TTC549 (cell line): ENCODE data around the gene SHISAL1.

Experiments used
- FAIRE-seq: peaks from 2 replicates; lab custom pipeline; 2012; peaks lifted over from hg19 to GRCh38; lab: Jason Lieb, UNC

Gene SHISAL1

DNA sequence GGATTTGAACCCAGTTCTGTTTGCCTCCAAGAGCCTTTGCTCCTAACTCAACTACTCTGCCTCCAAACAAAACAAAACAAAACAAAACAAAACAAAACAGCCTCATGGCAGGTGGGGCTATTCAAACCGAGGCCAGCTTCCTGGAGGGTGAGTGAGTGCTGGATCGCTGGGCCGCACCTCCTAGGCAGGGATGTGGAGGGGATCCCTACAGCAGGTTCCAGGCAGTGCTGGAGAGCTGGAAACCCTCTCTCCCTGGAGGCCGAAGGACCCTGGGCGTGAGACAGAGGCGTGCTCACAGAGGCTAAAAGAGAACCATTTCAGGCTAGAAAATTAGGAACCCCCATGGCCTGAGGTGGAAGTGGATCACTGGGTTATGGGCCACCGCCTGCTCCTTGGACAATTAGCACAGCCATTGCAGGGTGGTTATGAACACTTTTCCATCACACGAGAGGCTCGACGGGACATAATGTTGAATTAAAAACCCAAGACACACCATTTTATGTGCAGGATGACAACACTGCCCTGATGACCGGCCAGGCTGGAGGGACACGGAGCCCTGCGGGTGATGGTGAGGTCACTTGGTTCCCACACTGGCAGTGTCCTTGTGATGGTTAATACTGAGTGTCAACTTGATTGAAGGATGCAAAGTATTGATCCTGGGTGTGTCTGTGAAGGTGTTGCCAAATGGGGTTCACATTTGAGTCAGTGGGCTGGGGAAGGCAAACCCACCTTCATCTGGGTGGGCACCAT, 35.2 kb downstream of the SHISAL1 start:
- FAIRE-seq: no peak

DNA sequence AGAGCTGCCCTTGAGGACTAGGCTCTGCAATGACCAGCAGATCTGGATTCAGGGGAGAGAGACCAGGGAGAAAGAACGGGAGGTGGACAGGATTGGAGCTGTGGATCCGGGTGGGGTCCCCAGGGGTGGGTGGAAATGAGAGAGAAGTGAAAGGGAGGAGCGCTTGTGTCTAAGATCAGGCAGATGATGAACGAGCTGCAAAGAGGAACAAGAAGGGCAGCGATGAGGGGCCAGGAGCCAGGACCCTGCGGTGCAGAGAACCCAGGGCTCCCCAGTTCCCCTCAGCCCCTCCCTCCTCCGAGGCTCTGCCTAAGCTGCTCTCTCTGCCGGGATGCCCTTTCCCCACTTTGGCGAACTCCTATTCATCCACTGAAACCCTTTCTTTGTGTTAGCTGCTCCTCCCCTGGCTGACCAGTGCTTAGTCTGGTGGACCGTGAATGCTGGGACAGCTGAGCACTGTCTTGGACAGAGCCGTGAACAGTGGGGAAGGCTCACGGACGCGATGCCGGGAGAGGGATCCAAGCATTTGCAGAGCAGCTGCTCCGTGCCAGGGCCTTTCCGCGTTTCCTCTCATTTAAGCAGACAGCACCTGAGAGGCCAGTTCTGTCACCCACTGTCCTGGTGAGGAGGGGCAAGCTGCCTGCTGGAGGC, 35.9 kb downstream of the SHISAL1 start:
- FAIRE-seq: no peak

DNA sequence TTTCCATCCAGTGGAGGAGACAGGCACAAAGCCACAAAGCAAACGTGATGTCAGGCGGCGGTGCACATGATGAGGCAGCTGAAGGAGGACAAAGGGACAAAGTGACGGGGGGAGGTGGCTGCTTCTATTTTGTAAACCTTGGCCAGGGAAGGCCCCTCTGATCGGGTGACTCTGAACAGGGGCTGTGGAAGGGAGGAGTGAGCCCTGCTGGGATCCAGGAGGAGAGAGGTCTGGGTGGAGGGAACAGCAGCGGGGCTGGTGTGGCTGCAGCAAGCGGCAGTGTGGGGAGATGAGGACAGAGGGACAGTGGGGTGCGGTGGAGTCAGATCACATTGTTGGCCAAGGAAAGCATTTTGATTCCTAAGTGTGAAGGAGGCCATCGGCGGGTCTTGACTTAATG, 36.7 kb downstream of the SHISAL1 start:
- FAIRE-seq: no peak

DNA sequence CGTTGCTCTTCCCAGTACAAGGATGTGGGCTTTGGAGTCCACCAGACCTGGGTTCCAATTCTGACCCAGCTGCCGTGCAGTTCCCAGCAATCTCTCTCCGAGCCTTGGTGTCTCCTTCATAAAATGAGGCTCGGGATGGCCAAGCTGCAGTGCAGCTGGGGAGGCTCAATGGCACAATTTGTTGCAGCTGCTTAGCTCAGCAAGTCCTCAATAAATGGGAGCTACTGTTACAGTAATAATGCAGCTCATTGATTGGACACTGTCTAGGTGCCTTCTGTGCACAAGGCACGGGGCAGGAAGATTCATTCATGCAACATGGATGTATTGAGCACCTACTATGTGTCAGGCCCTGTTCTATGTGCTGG, 37.1 kb downstream of the SHISAL1 start:
- no peak for FAIRE-seq

GRCh38 chr22:44274918-44275630, 37.7 kb downstream of the SHISAL1 start:
- no peak for FAIRE-seq

- no peak for FAIRE-seq
Measured at GRCh38 chr22:44273175-44273574, 39.6 kb downstream of the SHISAL1 start.

DNA sequence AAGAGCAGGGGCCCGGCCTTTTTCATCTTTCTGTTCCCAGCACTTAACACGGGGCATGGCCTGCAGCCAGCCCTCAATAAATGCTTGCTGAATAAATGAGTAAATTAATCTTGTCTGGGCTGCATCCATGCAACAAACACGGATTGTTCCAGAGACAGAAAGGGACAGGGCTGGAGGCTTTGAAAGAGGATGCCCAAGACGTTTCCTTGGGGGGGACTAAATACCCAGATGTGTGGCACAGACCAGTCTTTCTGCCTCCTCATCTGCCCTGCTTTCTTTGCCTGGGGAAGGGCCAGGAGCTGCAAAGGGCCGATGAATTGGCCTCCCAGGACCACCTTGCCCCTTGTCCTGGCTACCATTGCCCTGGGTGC, 40.4 kb downstream of the SHISAL1 start:
- no peak for FAIRE-seq

DNA sequence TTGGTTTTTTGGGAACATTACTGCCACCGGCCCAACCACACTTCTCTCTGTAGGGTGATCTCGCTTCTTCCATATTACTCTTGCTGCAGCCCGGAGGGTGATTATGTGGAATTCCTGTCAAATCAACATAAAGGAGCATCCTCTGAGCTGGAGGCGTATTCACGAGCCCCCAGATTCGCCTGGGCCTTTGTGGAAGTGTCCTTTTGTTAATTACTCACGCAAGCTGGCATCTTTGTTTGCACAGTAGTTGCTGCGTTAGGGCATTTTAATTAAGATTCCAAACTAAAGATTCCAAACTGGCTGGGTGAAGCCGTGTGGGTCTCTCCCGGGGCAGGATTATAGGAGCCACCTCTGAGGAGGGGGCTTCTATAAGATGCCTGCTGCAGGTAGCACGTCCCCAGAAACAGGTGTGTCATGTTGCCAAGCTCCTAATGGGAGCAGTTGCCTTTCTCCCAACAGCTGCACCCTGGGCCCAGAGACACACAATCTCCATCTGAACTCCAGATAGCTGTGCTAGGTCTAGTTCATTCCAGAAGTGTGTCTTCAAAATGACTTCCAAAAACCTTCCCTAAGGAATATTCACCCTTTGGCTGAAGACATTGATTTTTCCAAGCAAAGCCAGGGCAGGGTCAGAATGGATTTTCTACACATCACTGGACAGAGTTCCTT, 40.9 kb downstream of the SHISAL1 start:
- no peak for FAIRE-seq

DNA sequence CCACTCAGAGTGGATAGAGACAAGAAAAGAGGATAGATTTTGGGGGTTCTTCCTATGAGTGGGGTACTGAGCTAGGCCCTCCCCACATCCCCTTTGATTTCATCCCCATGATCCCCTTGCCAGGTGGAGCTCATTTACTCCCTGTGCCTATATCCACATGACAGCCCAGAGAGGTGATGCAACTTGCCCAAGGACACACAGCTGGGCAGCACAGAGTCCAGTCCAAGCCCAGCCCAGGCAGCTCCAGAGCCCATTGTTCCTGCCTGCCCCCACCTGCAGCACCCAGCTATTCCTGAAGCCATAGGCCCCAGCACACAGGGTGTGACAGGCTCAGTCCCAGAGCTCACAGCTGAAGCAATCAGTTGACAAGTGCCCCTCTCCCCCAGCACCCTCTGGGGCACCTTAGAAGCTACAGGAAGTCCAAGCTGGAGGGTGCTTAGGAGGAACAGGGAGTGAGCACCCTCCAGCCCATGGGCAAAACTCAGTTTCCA, 41.7 kb downstream of the SHISAL1 start:
- FAIRE-seq: no peak

- no peak for FAIRE-seq
Measured at GRCh38 chr22:44270556-44270880, 42.2 kb downstream of the SHISAL1 start.

DNA sequence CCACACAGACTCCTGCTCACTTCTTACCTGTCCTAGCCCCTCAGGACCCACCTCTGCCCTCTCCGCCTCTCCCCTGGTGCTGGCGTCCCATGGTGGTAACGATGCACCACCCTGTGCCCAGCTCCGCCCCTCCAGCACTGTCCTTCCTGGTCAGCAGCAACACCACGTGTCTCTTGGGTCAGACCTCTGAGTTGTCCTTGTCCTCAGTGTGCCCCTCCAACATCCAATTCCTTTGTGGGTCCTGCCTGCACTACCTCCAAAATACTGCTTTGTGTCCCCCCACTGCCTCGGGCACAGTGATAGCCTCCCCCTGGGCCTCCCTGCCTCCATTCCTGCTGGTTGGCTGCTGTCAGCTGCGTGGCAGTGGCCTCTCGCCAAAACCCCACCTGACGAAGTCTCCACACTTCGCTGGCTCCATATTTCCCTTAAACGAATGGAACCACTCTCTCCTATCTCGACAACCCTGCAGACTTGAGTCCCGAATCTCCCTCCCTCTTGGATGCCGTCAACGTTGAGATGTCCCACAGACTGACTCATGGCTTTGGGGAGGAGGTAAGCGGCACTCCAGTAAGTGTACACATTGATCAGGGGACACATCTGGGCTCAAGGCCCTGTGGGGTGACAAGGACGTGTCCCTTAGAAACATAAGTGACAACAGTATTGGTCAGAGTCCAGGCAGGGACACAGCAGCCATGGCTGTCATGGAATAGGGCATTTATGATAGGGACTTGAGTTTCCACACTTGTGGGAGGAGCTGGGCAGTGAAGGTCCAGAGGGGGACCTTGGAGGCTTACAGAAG, 42.8 kb downstream of the SHISAL1 start:
- FAIRE-seq: no peak

GRCh38 chr22:44269117-44269498, 43.6 kb downstream of the SHISAL1 start:
- FAIRE-seq: no peak

DNA sequence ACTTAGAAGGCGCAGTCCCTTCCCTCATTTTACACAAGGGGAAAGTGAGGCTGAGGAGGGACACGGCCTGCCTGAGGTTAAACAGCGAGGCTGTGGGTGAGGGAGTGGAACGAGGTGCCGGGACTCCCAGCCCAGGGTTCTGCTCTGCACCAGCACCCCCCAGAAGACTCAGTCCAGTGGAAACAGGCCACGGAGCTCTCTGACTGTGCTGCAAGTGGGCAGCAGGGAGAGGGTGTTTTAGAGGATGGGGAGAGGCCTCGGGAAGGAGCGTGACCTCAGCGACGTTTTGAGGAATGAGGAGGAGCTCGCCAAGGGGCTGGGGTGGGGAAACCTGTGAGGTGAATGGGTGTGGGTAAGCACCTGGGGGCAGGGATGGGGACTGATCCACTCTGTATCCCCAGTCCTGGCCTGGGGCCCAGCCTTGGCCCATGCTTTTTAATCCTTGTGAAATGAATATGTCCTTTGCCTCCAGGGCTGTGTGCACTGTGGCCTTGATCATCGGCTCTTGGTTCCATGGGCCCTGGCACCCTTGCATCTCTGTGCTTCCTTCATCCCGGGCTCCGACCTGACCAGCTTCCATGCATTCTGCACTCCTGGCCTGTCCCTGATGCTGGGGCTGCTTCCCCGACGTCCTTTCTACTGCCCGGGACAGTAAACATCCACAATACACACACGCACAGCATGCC, 44.2 kb downstream of the SHISAL1 start:
- no peak for FAIRE-seq

DNA sequence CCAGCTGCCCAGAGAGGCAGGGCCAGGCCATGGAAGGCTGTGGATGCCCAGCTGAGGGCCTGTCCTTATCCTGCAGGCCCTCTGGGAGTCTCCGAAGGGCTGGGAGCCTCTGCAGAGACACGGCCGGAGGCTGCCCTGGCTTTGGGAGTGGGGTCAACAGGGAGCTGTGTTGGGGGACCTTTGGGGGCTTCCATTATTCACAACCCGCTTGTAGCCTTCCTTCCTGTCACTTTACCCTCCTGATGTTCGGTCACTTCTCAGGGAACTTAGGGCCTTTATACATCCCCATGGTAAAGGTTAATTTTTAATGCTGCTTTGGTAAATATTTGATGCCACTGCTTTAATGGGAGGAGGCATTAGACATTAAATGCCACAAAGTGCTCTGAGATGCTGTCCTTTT, 44.9 kb downstream of the SHISAL1 start:
- FAIRE-seq: no peak

DNA sequence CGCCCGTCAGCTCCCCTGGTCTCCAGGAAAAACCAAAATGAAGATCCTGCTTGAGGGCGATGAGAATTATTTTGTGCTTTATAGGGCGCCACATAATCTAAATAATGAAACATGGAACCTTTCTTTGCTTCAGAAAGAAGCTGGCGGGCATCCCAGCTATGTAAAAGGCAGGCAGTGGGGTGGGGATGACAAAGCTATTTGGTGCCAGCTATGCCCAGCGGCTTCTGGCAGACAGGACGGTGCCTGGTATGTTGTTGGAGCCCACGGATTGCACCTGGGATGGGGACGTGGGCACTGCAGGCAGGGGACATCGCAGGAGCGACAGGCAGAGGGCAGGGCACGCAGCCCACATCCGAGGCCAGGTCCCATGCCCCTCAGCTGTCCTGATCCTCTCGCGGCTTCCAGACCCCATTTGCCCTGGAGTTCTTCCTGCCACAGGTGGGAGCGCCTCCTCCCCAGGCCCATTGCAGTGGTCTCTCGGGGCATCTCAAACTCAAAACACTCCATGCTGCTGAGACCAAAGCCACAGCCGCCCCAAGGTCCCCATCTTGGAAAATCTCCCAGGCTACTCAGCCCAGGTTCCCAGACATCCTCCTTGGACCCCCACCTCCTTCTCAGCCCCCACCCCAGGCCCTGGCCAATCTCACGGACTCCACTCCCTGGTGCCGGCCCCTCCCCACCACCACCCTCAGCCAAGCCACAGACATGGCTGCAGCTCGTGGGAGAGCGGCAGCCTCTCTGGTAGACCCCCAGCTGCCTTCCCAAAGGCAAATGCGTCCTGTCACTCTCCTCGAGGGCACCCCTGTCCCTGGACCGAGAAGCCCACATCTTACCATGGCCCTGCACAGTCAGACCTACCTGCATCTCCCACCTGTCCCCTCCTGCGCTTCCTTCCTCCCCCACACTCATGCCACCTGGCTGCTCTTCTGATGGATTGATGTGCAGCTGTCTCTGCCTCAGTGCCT, 45.7 kb downstream of the SHISAL1 start:
- no peak for FAIRE-seq

- no peak for FAIRE-seq
Measured at GRCh38 chr22:44263547-44263946, 49.2 kb downstream of the SHISAL1 start.

GRCh38 chr22:44261861-44262595, 50.7 kb downstream of the SHISAL1 start:
- no peak for FAIRE-seq

DNA sequence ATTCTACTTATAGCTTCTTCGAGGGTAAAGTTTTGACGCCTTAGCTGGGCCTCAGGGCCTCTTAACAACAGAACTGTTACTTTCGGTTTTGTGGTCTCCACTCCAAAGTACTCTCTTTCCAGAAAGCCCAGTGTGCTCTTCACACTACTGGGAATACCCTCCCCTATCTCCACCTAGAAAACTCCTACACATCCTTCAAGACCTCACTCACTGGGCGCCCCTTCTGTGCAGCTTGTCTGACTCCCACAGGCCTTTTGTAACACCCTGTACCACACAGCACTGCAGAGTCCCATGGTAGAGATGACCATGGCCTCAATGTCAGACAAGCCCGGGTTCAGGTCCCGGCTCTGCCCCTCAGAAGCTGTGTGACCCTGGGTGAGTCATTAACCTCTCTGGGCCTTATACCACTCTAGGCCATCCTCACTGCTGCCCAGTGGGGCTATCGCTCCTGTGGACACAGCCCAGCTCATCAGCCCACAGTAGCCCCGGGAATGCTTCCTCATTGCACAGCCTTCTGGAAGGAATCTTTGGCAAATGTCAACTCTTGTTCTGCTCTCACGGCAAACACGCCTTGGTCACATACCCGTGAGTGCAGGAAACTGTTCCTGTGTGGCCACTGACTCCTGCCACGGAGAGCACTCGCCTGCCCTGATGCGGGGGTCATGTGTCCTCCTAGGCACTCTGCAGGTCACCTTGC, 51.4 kb downstream of the SHISAL1 start:
- no peak for FAIRE-seq
